ENCODE data around the gene ORMDL3. TPM values are rescaled to one million over a fixed set of nuclear protein-coding genes. Genes with fewer than 3 reads are reported as not detected.

Gene ORMDL3
- total RNA-seq, 1 experiment from 2014 or later, result 1,738 TPM

DNA sequence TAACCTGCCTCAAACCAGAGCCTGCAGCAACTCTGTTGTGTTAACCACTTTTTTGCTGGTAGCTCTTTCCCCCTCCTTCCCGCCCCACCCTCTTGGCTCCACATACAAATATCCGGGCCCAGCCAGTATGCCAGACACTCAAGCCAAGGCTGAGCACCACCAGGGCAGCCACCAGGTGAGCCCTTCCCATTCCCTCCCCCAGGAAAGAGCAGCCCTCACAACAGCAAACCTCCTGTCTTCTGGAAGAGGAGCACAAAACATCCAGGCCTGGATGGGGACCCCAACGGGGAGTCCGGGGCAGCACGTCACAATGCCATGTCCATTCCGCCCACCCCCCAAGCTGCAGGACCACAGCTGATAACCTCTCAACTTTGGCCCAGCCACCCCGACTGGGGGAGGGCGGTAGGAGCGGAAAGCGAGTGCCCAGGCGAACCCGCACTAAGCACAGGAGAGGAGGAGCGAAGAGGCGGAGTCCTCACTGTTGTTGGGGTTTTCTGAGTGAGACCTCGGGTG lies 757 bp downstream of the ORMDL3 start:
- BruUV-seq (replicated peaks), result no TSS peak
- intact Hi-C loops (cut with micrococcal nuclease; ENCODE audit: unreplicated experiment), result loop anchor here (1.0 to 10.0 kb wide), 4 partner anchors 220 to 491 kb away; partner anchors contain the start of genes CDC6, PGAP3 and TOP2A
- H3K9me3 Mint-ChIP-seq (ENCODE audit: low read depth, unreplicated experiment), result no peaks in the 10 kb centered on the region

DNA sequence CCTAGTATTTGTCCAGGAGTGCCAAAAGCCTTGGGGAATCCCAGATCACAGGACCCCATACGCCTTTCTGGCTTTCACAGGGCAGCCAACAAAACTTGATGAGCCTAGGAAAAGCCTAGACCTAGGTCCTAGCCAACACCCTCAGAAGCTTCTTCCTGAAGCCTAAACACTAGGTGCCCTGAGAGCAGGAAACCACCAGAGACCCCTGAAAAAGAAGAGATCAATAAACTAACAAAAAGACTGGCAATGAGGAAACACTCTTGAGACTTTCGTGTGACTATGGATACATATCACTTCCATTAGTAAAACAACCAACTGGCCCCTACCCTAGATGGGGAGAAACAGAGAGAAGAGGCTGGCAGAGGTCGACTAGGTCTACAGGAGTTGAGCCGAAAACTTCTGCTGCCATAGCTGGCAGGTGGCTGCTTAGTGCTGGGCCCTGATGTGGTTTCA lies 1.2 kb downstream of the ORMDL3 start:
- intact Hi-C loops (cut with micrococcal nuclease; ENCODE audit: unreplicated experiment), result loop anchor here (5.0 to 10.0 kb wide), 2 partner anchors 359 to 491 kb away; partner anchors contain the start of genes CDC6 and TOP2A
- BruUV-seq (replicated peaks), result TSS peak; percentile 10
- Mint-ChIP-seq H3K27ac (ENCODE audit: unreplicated experiment) (peak overlapping the region; percentile 66), H3K4me3 (ENCODE audit: low read depth, unreplicated experiment) (peak overlapping the region; percentile 74), H3K27me3 (ENCODE audit: unreplicated experiment) (no peaks in the 10 kb centered on the region), H3K9me3 (ENCODE audit: low read depth, unreplicated experiment) (no peaks in the 10 kb centered on the region), H3K4me1 (ENCODE audit: low read depth, unreplicated experiment) (peaks cover 60% of the 10 kb centered on the region), H3K36me3 (ENCODE audit: insufficient read depth, unreplicated experiment) (peaks cover 83% of the 10 kb centered on the region)
- CTCF ChIA-PET, result interaction anchor here (0.5 to 109.6 kb wide), 48 partner anchors 10 to 612 kb away, joined by 3 to 8195 read pairs (median 9); partner anchors contain the start of genes CSF3, ERBB2, GRB7 and GSDMA
- peak; percentile 71 for DNase-seq
- TF ChIP-seq, protein P1, sequence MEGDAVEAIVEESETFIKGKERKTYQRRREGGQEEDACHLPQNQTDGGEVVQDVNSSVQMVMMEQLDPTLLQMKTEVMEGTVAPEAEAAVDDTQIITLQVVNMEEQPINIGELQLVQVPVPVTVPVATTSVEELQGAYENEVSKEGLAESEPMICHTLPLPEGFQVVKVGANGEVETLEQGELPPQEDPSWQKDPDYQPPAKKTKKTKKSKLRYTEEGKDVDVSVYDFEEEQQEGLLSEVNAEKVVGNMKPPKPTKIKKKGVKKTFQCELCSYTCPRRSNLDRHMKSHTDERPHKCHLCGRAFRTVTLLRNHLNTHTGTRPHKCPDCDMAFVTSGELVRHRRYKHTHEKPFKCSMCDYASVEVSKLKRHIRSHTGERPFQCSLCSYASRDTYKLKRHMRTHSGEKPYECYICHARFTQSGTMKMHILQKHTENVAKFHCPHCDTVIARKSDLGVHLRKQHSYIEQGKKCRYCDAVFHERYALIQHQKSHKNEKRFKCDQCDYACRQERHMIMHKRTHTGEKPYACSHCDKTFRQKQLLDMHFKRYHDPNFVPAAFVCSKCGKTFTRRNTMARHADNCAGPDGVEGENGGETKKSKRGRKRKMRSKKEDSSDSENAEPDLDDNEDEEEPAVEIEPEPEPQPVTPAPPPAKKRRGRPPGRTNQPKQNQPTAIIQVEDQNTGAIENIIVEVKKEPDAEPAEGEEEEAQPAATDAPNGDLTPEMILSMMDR (IDR thresholded peaks at IDR 0.05; ENCODE audit: unreplicated experiment), result no peak

More for the DNA sequence above, 757 bp downstream of the ORMDL3 start:
- Mint-ChIP-seq H3K36me3 (ENCODE audit: insufficient read depth, unreplicated experiment) (peaks cover 78% of the 10 kb centered on the region), H3K27ac (ENCODE audit: unreplicated experiment) (peak overlapping the region; percentile 66), H3K4me1 (ENCODE audit: low read depth, unreplicated experiment) (peaks cover 60% of the 10 kb centered on the region), H3K27me3 (ENCODE audit: unreplicated experiment) (no peaks in the 10 kb centered on the region), H3K4me3 (ENCODE audit: low read depth, unreplicated experiment) (peak overlapping the region; percentile 74)
- DNase-seq, result no peak
- CTCF ChIA-PET, result interaction anchor here (0.5 to 109.6 kb wide), 63 partner anchors 9 to 1753 kb away, joined by 3 to 8195 read pairs (median 7); partner anchors contain the start of genes CSF3, ERBB2, GRB7 and GSDMA
- TF ChIP-seq, protein P1 (IDR thresholded peaks at IDR 0.05; ENCODE audit: unreplicated experiment), result no peak

DNA sequence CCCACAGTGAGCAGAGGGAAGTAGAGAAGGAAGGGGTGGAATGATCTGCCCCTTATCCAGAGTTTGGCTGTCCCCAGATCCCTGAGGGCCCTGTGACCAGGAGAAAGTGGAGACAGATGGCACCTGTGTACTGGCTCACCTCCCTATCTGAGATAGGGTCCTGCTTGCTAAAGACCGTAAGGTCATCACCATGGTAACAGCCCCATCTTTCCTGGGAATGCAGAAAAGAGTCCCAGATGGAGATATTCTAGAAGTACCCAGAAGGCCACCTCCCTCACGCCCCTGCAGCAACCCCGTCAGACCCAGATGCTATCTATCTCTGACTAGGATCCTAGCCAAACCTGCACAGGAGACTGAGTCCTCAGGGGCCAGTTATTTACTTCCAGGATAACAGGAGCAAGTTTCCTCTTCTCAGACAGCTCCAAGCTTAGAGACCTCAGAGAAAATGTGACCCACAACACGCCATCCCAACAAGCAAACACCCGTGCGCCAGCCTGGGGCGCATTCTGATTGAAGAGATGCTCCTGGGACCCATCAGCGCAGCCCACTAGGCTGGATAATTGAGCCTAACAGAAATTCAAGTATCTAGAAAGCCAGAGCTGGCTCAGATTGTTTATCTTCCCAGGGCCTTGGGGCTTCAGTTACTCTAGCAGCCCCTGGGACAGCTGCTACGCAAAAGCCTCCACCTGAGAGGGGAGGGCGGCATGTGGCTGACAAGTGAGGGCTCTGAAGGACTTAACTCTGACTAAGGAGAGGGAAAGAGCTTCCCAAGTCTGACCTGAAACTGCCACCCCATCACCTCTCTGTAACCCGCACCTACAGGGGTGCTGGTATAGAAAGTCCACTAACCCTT lies 1.9 kb downstream of the ORMDL3 start:
- H3K4me3 Mint-ChIP-seq (ENCODE audit: low read depth, unreplicated experiment), result peak overlapping the region; percentile 74
- H3K27ac Mint-ChIP-seq (ENCODE audit: unreplicated experiment), result peak overlapping the region; percentile 66
- peaks cover 90% of the 10 kb centered on the region for H3K36me3 Mint-ChIP-seq (ENCODE audit: insufficient read depth, unreplicated experiment)
- TF ChIP-seq, protein P1 (IDR thresholded peaks at IDR 0.05; ENCODE audit: unreplicated experiment), result no peak
- intact Hi-C loops (cut with micrococcal nuclease; ENCODE audit: unreplicated experiment), result loop anchor here (5.0 to 10.0 kb wide), 2 partner anchors 359 to 492 kb away; partner anchors contain the start of genes CDC6 and TOP2A
- H3K4me1 Mint-ChIP-seq (ENCODE audit: low read depth, unreplicated experiment), result peaks cover 60% of the 10 kb centered on the region
- CTCF ChIA-PET, result interaction anchor here (0.5 to 109.6 kb wide), 46 partner anchors 11 to 673 kb away, joined by 3 to 8195 read pairs (median 10); partner anchors contain the start of genes CSF3, ERBB2, GRB7 and GSDMA
- H3K27me3 Mint-ChIP-seq (ENCODE audit: unreplicated experiment), result no peaks in the 10 kb centered on the region
- peak; percentile 72 for DNase-seq
- no peaks in the 10 kb centered on the region for H3K9me3 Mint-ChIP-seq (ENCODE audit: low read depth, unreplicated experiment)
- no TSS peak for BruUV-seq (replicated peaks)

DNA sequence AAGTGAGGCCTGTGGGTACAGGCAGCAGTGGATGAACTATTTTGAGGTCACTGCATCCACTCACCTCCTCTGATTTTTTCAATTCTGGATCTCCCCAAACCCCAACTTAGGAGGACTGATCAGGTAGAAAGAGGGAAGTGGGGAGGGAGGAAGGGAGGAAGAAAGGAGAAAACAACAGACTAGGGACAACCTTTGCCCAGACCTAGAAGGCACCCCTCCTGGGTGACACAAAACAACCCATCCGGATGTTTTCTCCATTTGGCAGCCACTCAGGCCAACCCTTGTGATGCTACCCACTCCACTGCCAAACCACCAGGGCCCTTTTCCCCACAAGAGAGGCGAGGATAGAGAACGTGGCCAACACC lies 2.7 kb downstream of the ORMDL3 start:
- BruUV-seq (replicated peaks), result no TSS peak
- CTCF ChIA-PET, result interaction anchor here (0.5 to 109.6 kb wide), 28 partner anchors 11 to 493 kb away, joined by 3 to 8195 read pairs (median 11); partner anchors contain the start of genes CSF3, ERBB2, GRB7 and GSDMA
- H3K4me3 Mint-ChIP-seq (ENCODE audit: low read depth, unreplicated experiment), result no peak overlapping the region
- no peak overlapping the region for H3K27ac Mint-ChIP-seq (ENCODE audit: unreplicated experiment)
- TF ChIP-seq, protein P1 (IDR thresholded peaks at IDR 0.05; ENCODE audit: unreplicated experiment), result no peak
- intact Hi-C loops (cut with micrococcal nuclease; ENCODE audit: unreplicated experiment), result loop anchor here (5.0 to 10.0 kb wide), 2 partner anchors 360 to 493 kb away; partner anchors contain the start of genes CDC6 and TOP2A
- H3K27me3 Mint-ChIP-seq (ENCODE audit: unreplicated experiment), result no peaks in the 10 kb centered on the region
- no peaks in the 10 kb centered on the region for H3K9me3 Mint-ChIP-seq (ENCODE audit: low read depth, unreplicated experiment)
- H3K4me1 Mint-ChIP-seq (ENCODE audit: low read depth, unreplicated experiment), result peaks cover 54% of the 10 kb centered on the region
- no peak for DNase-seq
- peaks cover 91% of the 10 kb centered on the region for H3K36me3 Mint-ChIP-seq (ENCODE audit: insufficient read depth, unreplicated experiment)

All from Calu3 (cell line).